ENCODE data around the gene CIRBP. TPM values are rescaled to one million over a fixed set of nuclear protein-coding genes. Genes with fewer than 3 reads are reported as not detected.

The CIRBP gene
- total and polyA plus RNA-seq, 9 of the 15 experiments (the other 6 are each of a cell fraction or from before 2014, with no cell fraction given): 20.5 to 327 (median 176) TPM

- TF ChIP-seq, protein P1, sequence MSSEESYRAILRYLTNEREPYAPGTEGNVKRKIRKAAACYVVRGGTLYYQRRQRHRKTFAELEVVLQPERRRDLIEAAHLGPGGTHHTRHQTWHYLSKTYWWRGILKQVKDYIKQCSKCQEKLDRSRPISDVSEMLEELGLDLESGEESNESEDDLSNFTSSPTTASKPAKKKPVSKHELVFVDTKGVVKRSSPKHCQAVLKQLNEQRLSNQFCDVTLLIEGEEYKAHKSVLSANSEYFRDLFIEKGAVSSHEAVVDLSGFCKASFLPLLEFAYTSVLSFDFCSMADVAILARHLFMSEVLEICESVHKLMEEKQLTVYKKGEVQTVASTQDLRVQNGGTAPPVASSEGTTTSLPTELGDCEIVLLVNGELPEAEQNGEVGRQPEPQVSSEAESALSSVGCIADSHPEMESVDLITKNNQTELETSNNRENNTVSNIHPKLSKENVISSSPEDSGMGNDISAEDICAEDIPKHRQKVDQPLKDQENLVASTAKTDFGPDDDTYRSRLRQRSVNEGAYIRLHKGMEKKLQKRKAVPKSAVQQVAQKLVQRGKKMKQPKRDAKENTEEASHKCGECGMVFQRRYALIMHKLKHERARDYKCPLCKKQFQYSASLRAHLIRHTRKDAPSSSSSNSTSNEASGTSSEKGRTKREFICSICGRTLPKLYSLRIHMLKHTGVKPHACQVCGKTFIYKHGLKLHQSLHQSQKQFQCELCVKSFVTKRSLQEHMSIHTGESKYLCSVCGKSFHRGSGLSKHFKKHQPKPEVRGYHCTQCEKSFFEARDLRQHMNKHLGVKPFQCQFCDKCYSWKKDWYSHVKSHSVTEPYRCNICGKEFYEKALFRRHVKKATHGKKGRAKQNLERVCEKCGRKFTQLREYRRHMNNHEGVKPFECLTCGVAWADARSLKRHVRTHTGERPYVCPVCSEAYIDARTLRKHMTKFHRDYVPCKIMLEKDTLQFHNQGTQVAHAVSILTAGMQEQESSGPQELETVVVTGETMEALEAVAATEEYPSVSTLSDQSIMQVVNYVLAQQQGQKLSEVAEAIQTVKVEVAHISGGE (CRISPR knock-in tag; IDR thresholded peaks at IDR 0.05): peak in 1 of 3 experiments; percentile 73; a peak in 1 of 6 replicates
- TF ChIP-seq ZNF263 (CRISPR knock-in tag; IDR thresholded peaks at IDR 0.05; ENCODE audit: borderline replicate concordance) (peak; percentile 13; the same call in 1 of the 2 replicates), JUND (IDR thresholded peaks at IDR 0.05; ENCODE audit: borderline replicate concordance, low read depth, low read length) (peak; percentile 63), JUND (tag; IDR thresholded peaks at IDR 0.05; ENCODE audit: borderline replicate concordance, low read depth, low read length) (peak; percentile 28; the same call in 1 of the 3 replicates), CREM (IDR thresholded peaks at IDR 0.05; ENCODE audit: low read depth) (peak; percentile 69), CBX2 (IDR thresholded peaks at IDR 0.05; ENCODE audit: insufficient read depth, low read length, poor library complexity, severe bottlenecking) (no peak), ZNF444 (CRISPR knock-in tag; IDR thresholded peaks at IDR 0.05) (peak; percentile 68; the same call in 1 of the 2 replicates), RFX5 (IDR thresholded peaks at IDR 0.05; ENCODE audit: low read depth, low read length) (no peak), ETV1 (tag; conservative IDR thresholded peaks at IDR 0.05; ENCODE audit: low read depth) (peak; percentile 45; the same call in 1 of the 2 replicates), SUPT5H (IDR thresholded peaks at IDR 0.05) (0 out of 2 replicates have a peak, but pooled peaks have one; percentile 24), ZNF586 (CRISPR knock-in tag; conservative IDR thresholded peaks at IDR 0.05) (0 out of 2 replicates have a peak, but pooled peaks have one; percentile 14), VEZF1 (CRISPR knock-in tag; IDR thresholded peaks at IDR 0.05) (0 out of 2 replicates have a peak, but pooled peaks have one; percentile 6), ZKSCAN3 (CRISPR knock-in tag; IDR thresholded peaks at IDR 0.05) (no peak), ZFX (CRISPR knock-in tag; IDR thresholded peaks at IDR 0.05) (peak; percentile 69), ATF1 (CRISPR knock-in tag; IDR thresholded peaks at IDR 0.05) (no peak), ATF1 (tag; IDR thresholded peaks at IDR 0.05) (peak; percentile 40; the same call in 1 of the 2 replicates), MIER1 (IDR thresholded peaks at IDR 0.05; ENCODE audit: low read depth) (no peak), HDAC1 (IDR thresholded peaks at IDR 0.05) (peak in 1 of 2 experiments; percentile 56; a peak in 1 of 4 replicates), CBX1 (IDR thresholded peaks at IDR 0.05; ENCODE audit: low read depth) (no peak)
These were observed 17.6 kb upstream of the CIRBP start (continued) for GRCh38 chr19:1251330-1252220.

All from K562 (cell line).